GM12873 (cell line): ENCODE results near the gene CX3CL1.

ENCODE experiments used
- TF ChIP-seq, protein P1 (sequence below): IDR thresholded peaks from 2 replicates; pipeline ENCODE4 v1.5.1; 2012; ENCODE audit warnings: low read depth, mild to moderate bottlenecking, moderate library complexity, low read length, control low read depth; ENCODE audit not compliant: insufficient read depth; ENCODE audit errors: missing control alignments

The CX3CL1 gene

DNA sequence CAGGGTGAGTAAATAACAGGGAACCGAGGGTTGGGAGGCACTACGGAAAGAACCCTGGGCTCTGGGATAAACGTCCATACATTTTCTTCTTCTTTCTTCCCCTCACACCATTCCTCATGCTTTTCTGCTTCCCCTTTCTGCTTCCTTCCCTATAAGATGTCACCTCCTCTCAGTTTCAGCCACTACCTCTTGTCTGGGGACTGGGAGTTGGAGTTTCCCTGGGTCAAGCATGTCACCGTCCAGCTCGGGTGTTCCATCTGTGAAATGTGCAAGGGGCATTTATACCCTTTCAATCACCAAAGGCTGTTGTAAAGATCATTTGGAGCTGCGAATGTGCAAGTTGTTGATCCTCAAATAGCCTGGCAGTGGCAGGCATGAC is 31.2 kb upstream of the CX3CL1 start:
- TF ChIP-seq, protein P1, sequence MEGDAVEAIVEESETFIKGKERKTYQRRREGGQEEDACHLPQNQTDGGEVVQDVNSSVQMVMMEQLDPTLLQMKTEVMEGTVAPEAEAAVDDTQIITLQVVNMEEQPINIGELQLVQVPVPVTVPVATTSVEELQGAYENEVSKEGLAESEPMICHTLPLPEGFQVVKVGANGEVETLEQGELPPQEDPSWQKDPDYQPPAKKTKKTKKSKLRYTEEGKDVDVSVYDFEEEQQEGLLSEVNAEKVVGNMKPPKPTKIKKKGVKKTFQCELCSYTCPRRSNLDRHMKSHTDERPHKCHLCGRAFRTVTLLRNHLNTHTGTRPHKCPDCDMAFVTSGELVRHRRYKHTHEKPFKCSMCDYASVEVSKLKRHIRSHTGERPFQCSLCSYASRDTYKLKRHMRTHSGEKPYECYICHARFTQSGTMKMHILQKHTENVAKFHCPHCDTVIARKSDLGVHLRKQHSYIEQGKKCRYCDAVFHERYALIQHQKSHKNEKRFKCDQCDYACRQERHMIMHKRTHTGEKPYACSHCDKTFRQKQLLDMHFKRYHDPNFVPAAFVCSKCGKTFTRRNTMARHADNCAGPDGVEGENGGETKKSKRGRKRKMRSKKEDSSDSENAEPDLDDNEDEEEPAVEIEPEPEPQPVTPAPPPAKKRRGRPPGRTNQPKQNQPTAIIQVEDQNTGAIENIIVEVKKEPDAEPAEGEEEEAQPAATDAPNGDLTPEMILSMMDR: no peak

DNA sequence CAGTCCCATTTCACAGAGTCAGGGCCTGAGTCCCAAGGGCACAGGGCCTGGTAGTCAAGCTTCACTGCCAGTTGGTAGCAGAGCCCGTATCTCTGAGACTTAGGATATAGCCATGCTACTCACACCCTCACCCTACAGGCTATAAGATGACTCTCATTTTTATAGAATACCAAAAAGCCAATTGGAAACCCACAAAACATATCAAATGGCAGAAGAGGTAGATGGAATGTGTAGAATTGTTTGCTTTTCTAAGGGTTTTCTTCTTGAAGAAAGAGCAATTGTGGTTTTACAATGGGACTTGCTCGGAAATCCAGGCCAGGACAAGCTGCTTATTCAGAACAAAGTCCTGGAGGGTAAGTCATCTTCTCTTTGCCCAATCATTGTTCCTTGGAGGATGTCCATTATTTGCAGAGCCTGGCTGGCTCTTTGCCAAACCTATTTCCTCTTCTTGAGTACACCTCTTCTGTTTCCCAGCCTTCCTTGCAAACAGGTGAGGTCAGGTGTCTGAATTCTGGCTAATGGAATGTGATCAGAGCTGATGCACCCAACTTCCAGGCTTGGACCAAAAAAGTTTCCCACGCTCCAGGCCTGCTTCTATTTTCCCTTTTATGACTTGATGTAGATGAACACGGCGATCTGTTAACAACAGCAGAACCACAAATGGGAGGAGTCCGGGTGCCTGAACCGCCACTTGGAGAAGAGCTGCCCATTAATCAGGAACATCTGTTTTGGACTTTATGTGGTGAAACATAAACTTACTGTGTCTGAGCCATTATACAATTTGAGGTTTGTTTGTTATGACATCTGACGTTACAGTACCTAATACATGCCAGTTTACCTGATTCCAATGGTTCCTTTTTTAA is 30.6 kb upstream of the CX3CL1 start:
- TF ChIP-seq, protein P1: no peak

DNA sequence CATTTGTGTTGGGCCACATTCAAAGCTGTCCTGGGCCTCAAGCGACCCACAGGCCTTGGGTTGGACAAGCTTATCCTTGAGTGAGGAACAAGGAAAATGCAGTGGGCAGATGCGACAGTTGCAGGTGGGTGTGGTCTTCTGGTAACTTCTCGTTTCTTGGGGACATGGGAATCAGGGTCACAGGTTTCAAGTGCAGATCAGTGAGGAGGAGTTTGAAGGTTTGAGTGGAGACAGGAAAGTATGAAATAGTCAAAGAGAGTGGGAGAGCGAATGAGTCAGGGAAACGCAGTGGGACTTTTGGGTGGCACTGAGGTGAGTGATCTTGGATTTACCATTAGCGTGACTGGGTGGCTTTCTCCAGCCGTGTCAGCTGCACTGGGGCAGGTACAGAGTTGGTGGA is 29.1 kb upstream of the CX3CL1 start:
- TF ChIP-seq, protein P1: no peak

DNA sequence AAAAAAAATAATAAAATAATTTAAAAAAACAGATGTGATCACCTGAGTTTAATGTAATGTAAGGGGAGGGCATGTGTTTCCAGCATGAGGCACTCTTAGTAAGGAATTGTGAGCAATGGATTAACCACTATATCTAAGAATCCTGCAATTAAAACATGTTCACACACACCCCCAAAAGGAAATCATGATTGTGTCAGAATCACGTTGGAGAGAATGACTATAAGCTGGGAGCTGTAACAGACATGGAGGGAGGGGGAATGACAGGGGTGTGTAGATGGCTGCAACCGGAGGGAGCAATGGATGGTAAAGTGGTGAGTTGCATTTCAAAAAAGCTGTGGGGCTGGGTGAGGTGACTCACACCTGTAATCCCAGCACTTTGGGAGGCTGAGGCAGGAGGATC is 27.3 kb upstream of the CX3CL1 start:
- TF ChIP-seq, protein P1: no peak

DNA sequence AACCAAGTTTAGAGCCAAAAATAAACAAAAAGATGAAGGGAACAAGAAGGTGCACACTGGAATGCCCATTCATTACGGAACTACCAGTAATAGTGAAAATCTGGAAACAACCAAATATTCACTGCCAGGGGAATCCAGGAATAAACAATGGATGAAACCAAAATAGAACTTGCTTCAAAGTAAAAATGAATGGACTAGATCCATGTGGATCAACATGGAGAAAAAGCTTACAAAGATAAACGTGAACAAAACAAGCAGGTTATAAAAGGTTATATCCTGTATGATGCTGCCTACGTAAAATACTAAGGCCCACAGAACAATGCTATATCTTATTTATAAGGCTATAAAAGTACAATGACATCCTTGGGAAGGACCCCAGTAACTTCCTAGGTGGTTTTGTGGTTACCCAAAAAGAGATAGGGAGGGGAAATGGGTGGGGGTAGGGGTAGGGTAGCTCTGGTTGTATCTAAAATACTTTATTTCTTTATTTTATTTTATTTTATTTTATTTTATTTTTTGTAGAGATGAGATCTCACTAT is 26.6 kb upstream of the CX3CL1 start:
- TF ChIP-seq, protein P1: no peak

DNA sequence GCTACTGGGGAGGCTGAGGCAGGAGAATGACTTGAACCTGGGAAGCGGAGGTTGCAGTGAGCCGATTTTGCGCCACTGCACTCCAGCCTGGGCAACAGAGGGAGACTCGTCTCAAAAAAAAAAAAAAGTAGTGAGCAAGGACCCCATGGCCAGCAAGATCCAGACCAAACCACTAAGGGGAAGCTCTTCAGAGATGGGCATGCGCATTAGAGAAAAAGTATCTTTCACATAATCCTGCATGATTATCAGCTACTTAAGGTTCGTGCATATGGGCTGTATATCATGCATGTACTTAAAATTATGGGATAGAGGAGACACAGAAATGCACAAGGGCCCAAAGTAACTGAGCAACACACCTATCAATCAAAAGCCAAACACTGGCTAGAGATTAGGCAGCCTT is 24.4 kb upstream of the CX3CL1 start:
- TF ChIP-seq, protein P1: no peak

DNA sequence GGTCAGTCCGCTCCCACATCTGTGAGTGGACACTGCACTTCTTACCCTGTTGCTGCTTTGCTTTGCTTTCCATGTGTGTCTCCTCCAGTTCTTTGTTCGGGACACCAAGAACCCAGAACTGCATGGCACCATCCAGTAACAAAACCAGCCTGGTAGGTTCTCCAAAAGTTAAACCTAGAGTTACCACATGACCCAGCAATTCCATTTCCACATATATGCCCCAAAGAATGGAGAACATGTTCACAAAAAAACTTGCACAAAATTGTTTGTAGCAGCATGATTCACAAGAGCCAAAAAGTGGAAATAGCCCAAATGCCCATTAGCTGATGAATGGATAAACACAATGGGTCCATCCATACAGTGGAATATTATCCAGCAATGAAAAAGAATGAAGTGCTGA is 24.0 kb upstream of the CX3CL1 start:
- TF ChIP-seq, protein P1: no peak
